Nephron progenitor cell (in vitro differentiated cells): ENCODE results near the gene ASCL4.
"Not testable (repeated sequence)": the region's sequence is repeated elsewhere in the genome, so short reads cannot be mapped to it uniquely, and the experiment has no call there.

Experiments
- DNase-seq: peaks from one replicate; pipeline ENCODE4 v3.0.0; 2021
- H3K27ac Mint-ChIP-seq: 2 replicates; pipeline ENCODE4 v1.8.0; 2021; ENCODE audit warnings: mild to moderate bottlenecking, moderate library complexity, mixed read lengths
- H3K27me3 Mint-ChIP-seq: 2 replicates; pipeline ENCODE4 v1.8.0; 2021; ENCODE audit warnings: mild to moderate bottlenecking, low read depth, mixed read lengths; ENCODE audit not compliant: poor library complexity
- H3K36me3 Mint-ChIP-seq: 2 replicates; pipeline ENCODE4 v1.8.0; 2021; ENCODE audit warnings: low read depth, mixed read lengths
- H3K4me1 Mint-ChIP-seq: 2 replicates; pipeline ENCODE4 v1.8.0; 2021; ENCODE audit warnings: mixed read lengths
- H3K4me3 Mint-ChIP-seq: 2 replicates; pipeline ENCODE4 v1.8.0; 2021; ENCODE audit warnings: mild to moderate bottlenecking, moderate library complexity, mixed read lengths
- H3K9me3 Mint-ChIP-seq: 2 replicates; pipeline ENCODE4 v1.8.0; 2021; ENCODE audit warnings: mild to moderate bottlenecking, moderate library complexity, mixed read lengths
- TF ChIP-seq, protein P1 (sequence below): fragments of 200-600 bp; sonication (generic); IDR thresholded peaks from 2 replicates; pipeline ENCODE4 v1.5.0; 2021; ENCODE audit warnings: antibody characterized with exemption

ASCL4 gene, protein sequence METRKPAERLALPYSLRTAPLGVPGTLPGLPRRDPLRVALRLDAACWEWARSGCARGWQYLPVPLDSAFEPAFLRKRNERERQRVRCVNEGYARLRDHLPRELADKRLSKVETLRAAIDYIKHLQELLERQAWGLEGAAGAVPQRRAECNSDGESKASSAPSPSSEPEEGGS

GRCh38 chr12:107774349-107775029 is at the start of gene ASCL4:
ASCL4 (plus strand) TSS chr12:107774704; CDS start chr12:107775219, 515 bp downstream.
- Mint-ChIP-seq H3K27me3 (peaks cover 96% of the 10 kb centered on the region), H3K9me3 (no peaks in the 10 kb centered on the region), H3K4me3 (peak within 1 kb of the TSS; percentile 74), H3K36me3 (no peaks in the 10 kb centered on the region), H3K27ac (no peak within 1 kb of the TSS), H3K4me1 (peaks cover 5% of the 10 kb centered on the region)
- TF ChIP-seq, protein P1, sequence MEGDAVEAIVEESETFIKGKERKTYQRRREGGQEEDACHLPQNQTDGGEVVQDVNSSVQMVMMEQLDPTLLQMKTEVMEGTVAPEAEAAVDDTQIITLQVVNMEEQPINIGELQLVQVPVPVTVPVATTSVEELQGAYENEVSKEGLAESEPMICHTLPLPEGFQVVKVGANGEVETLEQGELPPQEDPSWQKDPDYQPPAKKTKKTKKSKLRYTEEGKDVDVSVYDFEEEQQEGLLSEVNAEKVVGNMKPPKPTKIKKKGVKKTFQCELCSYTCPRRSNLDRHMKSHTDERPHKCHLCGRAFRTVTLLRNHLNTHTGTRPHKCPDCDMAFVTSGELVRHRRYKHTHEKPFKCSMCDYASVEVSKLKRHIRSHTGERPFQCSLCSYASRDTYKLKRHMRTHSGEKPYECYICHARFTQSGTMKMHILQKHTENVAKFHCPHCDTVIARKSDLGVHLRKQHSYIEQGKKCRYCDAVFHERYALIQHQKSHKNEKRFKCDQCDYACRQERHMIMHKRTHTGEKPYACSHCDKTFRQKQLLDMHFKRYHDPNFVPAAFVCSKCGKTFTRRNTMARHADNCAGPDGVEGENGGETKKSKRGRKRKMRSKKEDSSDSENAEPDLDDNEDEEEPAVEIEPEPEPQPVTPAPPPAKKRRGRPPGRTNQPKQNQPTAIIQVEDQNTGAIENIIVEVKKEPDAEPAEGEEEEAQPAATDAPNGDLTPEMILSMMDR: no peak
- no peak for DNase-seq

GRCh38 chr12:107727327-107727726 is 47.2 kb upstream of the ASCL4 start:
- not testable (repeated sequence) for H3K27ac Mint-ChIP-seq, H3K4me1 Mint-ChIP-seq, H3K4me3 Mint-ChIP-seq, DNase-seq, H3K27me3 Mint-ChIP-seq
- H3K9me3 Mint-ChIP-seq: peaks cover 35% of the 10 kb centered on the region
- peaks cover 23% of the 10 kb centered on the region for H3K36me3 Mint-ChIP-seq

DNA sequence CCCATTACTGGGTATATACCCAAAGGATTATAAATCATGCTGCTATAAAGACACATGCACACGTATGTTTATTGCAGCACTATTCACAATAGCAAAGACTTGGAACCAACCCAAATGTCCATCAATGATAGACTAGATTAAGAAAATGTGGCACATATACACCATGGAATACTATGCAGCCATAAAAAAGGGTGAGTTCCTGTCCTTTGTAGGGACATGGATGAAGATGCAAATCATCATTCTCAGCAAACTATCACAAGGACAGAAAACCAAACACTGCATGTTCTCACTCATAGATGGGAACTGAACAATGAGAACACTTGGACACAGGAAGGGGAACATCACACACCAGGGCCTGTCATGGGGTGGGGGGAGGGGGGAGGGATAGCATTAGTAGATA is 46.8 kb upstream of the ASCL4 start:
- H3K4me1 Mint-ChIP-seq, H3K27me3 Mint-ChIP-seq, H3K27ac Mint-ChIP-seq, H3K4me3 Mint-ChIP-seq, DNase-seq: not testable (repeated sequence)
- H3K9me3 Mint-ChIP-seq: peaks cover 31% of the 10 kb centered on the region
- H3K36me3 Mint-ChIP-seq: peaks cover 19% of the 10 kb centered on the region

DNA sequence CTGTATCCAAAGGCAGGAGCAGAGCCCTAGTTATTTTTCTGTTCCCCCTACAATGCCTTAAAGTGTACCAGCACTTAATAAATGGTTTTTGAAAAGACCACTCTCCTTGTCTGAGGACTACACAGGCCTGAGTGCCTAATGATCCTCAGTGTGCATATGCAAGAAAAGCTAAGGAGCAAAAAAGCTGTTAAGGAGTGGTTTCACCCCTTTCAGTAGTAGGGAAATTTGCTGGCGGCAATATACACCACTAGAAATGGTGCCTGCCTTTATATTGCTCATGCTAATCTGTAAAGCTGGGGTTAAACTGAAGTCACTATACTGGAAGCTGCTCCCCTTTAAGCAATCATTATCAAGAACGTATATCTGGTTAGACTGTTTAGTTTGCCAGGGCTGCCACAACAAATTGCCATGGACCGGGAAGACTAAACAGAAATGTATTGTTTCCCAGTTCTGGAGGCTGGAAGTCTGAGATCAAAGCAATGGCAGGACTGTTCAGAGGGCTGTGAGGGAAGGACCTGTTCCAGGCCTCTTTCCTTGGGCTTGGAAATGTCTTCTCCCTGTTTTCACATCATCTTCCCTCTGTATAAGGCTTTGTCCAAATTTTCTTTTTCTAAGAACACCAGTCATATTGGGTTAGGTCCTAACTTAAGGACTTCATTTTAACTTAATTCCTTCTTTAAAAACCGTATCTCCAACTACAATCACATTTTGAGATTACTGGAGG is 43.7 kb upstream of the ASCL4 start:
- DNase-seq: no peak
- Mint-ChIP-seq H3K9me3 (peaks cover 13% of the 10 kb centered on the region), H3K27me3 (no peaks in the 10 kb centered on the region), H3K36me3 (peaks cover 21% of the 10 kb centered on the region), H3K27ac (no peak overlapping the region), H3K4me3 (no peak overlapping the region), H3K4me1 (peaks cover 6% of the 10 kb centered on the region)
- TF ChIP-seq, protein P1: no peak

GRCh38 chr12:107731366-107731765 is 43.1 kb upstream of the ASCL4 start:
- no peaks in the 10 kb centered on the region for H3K27me3 Mint-ChIP-seq
- H3K4me1 Mint-ChIP-seq: peaks cover 6% of the 10 kb centered on the region
- H3K27ac Mint-ChIP-seq: no peak overlapping the region
- H3K36me3 Mint-ChIP-seq: peaks cover 27% of the 10 kb centered on the region
- no peak for DNase-seq
- H3K4me3 Mint-ChIP-seq: no peak overlapping the region
- peaks cover 11% of the 10 kb centered on the region for H3K9me3 Mint-ChIP-seq
- TF ChIP-seq, protein P1: no peak

DNA sequence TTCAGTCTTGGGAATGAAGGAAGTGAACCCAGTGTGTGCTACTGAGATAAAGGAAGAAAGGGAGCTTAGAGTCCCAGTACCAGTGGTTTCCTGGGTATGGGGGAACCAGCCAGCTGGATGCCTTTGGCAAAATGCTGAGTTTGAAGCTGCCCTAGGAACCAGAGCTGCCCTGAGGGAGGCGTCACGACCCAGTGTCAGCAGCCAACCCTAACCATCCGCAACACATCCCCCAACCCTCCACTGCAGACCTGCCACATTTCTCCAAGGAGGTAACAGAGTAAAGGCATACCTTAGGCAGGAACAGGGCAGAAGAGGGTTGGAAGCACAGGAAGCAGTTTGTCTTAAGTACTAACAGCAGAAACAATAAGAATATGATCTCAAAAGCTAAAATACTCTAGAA is 42.1 kb upstream of the ASCL4 start:
- no peak for DNase-seq
- H3K36me3 Mint-ChIP-seq: peaks cover 37% of the 10 kb centered on the region

More for the DNA sequence above, 42.1 kb upstream of the ASCL4 start:
- no peak overlapping the region for H3K4me3 Mint-ChIP-seq
- no peaks in the 10 kb centered on the region for H3K27me3 Mint-ChIP-seq
- H3K4me1 Mint-ChIP-seq: peaks cover 6% of the 10 kb centered on the region
- TF ChIP-seq, protein P1: no peak
- H3K27ac Mint-ChIP-seq: peak overlapping the region; percentile 84
- H3K9me3 Mint-ChIP-seq: peaks cover 5% of the 10 kb centered on the region
